AG04449 (cell line): ENCODE results near the gene LRRN3.

Experiments
- CTCF ChIA-PET: fragments of 350-600 bp; formaldehyde crosslinking; extraction: SDS; loops from one replicate; lab custom pipeline; 2021; ENCODE audit warnings: antibody characterized with exemption; lab: Yijun Ruan, JAX
- POLR2A ChIA-PET: fragments of 400-600, 350-600 bp; formaldehyde crosslinking; extraction: SDS; loops from one replicate; lab custom pipeline; 2020; ENCODE audit warnings: antibody characterized with exemption, inconsistent platforms; lab: Yijun Ruan, JAX
- DNase-seq: peaks from one replicate; pipeline ENCODE4 v3.0.0-alpha.2; 2010; ENCODE audit warnings: low read depth, low spot score
- H3K4me3 ChIP-seq: 2 replicates; pipeline ENCODE4 v1.5.1; 2011; ENCODE audit warnings: low read depth, mild to moderate bottlenecking, control low read depth, low read length
- CTCF ChIP-seq: IDR thresholded peaks from one replicate; pipeline ENCODE4 v1.5.1; 2011; ENCODE audit warnings: mild to moderate bottlenecking, moderate library complexity, low read length, control low read depth, inconsistent platforms; ENCODE audit not compliant: insufficient read depth; ENCODE audit errors: missing control alignments

The LRRN3 gene

GRCh38 chr7:111081546-111082267 lies 9.2 kb upstream of the LRRN3 start:
- DNase-seq: no peak
- no peak for TF ChIP-seq CTCF
- no peak overlapping the region for H3K4me3 ChIP-seq
- POLR2A ChIA-PET: no interaction called here
- CTCF ChIA-PET: interaction anchor here (0.6 kb wide), 1 partner anchor 9 kb away, joined by 4 read pairs; no protein-coding TSS in a partner anchor

GRCh38 chr7:111082351-111082750 lies 8.6 kb upstream of the LRRN3 start:
- no peak overlapping the region for H3K4me3 ChIP-seq
- CTCF ChIA-PET: no interaction called here
- POLR2A ChIA-PET: no interaction called here
- TF ChIP-seq CTCF: no peak
- DNase-seq: peak; percentile 50

GRCh38 chr7:111083413-111083812 lies 7.5 kb upstream of the LRRN3 start:
- H3K4me3 ChIP-seq: no peak overlapping the region
- DNase-seq: peak; percentile 69
- ChIA-PET CTCF (interaction anchor here (0.6 to 1.0 kb wide), 3 partner anchors 9 to 16 kb away, joined by 3 to 4 read pairs (median 3); no protein-coding TSS in a partner anchor), POLR2A (no interaction called here)
- TF ChIP-seq CTCF: no peak

GRCh38 chr7:111085356-111085755 lies 5.6 kb upstream of the LRRN3 start:
- TF ChIP-seq CTCF: no peak
- no peak for DNase-seq
- POLR2A ChIA-PET: no interaction called here
- CTCF ChIA-PET: interaction anchor here (1.2 kb wide), 2 partner anchors 10 to 13 kb away, joined by 3 to 5 read pairs; no protein-coding TSS in a partner anchor
- no peak overlapping the region for H3K4me3 ChIP-seq

- no peak for TF ChIP-seq CTCF
- CTCF ChIA-PET: interaction anchor here (0.7 to 1.7 kb wide), 3 partner anchors 8 to 644 kb away, joined by 3 to 4 read pairs (median 3); no protein-coding TSS in a partner anchor
- no peak overlapping the region for H3K4me3 ChIP-seq
- DNase-seq: no peak
- POLR2A ChIA-PET: no interaction called here
Observed at GRCh38 chr7:111086532-111086931, 4.4 kb upstream of the LRRN3 start.

- POLR2A ChIA-PET: no interaction called here
- no peak overlapping the region for H3K4me3 ChIP-seq
- CTCF ChIA-PET: interaction anchor here (0.6 to 1.0 kb wide), 2 partner anchors 9 to 26 kb away, joined by 3 read pairs; no protein-coding TSS in a partner anchor
- TF ChIP-seq CTCF: no peak
- DNase-seq: no peak
Observed at GRCh38 chr7:111088328-111088727, 2.6 kb upstream of the LRRN3 start.
